Kidney (tissue), 14 donors: Measurements from ENCODE around the gene RASAL2. TPM values are rescaled to one million over a fixed set of nuclear protein-coding genes. Genes with fewer than 3 reads are reported as not detected.

ENCODE experiments used
- DNase-seq, 5 donors: peaks; one replicate each; pipeline ENCODE4 v3.0.0-alpha.2; 2013 to 2020
- FAIRE-seq: peaks from 2 replicates; lab custom pipeline; 2012; peaks lifted over from hg19 to GRCh38; lab: Jason Lieb, UNC
- H3K27ac ChIP-seq, 2 donors: one replicate each; pipeline ENCODE4 v1.7.0; 2013; ENCODE audit warnings: low read depth in 2 of 2, low read length in 2 of 2, inconsistent platforms in 1 of 2
- H3K27me3 ChIP-seq: one replicate; pipeline ENCODE4 v1.7.1; 2013; ENCODE audit warnings: low read length, inconsistent platforms; ENCODE audit not compliant: control insufficient read depth, insufficient read depth
- H3K36me3 ChIP-seq, 3 donors: one replicate each; pipeline versions ENCODE4 v1.7.0 to v1.7.1; 2013; ENCODE audit warnings: low read length in 3 of 3, control low read depth in 1 of 3, inconsistent platforms in 1 of 3; ENCODE audit not compliant: insufficient read depth in 3 of 3, control insufficient read depth in 2 of 3
- H3K4me1 ChIP-seq, 3 donors: one replicate each; pipeline versions ENCODE4 v1.7.0 to v1.7.1; 2013; ENCODE audit warnings: low read length in 3 of 3, inconsistent platforms in 1 of 3, low read depth in 1 of 3; ENCODE audit not compliant: control insufficient read depth in 2 of 3, insufficient read depth in 2 of 3
- H3K4me3 ChIP-seq, 3 donors: one replicate each; pipeline versions ENCODE4 v1.7.0 to v1.8.1; 2013; ENCODE audit warnings: low read length in 3 of 3, control low read depth in 1 of 3, inconsistent platforms in 1 of 3
- H3K9ac ChIP-seq, 3 donors: one replicate each; pipeline versions ENCODE4 v1.7.0 to v1.7.1; 2013; ENCODE audit warnings: low read length in 3 of 3, control low read depth in 1 of 3, inconsistent platforms in 1 of 3
- H3K9me3 ChIP-seq, 3 donors: one replicate each; pipeline versions ENCODE4 v1.7.0 to v1.7.1; 2013; ENCODE audit warnings: low read length in 3 of 3, control low read depth in 1 of 3, inconsistent platforms in 1 of 3; ENCODE audit not compliant: control insufficient read depth in 2 of 3, insufficient read depth in 1 of 3
- intact Hi-C: fragments of 100-400 bp; cut with DNase I; formaldehyde crosslinking; loops from one replicate; pipeline ENCODE4 v1.11.1; 2022
- polyA plus RNA-seq: library from polyadenylated mRNA; stranded (reverse); fragments of 350-450 nt; fragmentation: Illumina TruSeq; extraction: RNeasy Lipid Tissue Mini Kit (QIAGEN cat#74804); gene quantifications from one replicate; pipeline ENCODE4 v1.2.3, GENCODE V29; 2014; ENCODE audit warnings: low read depth, low replicate concordance; ENCODE audit not compliant: insufficient read depth
- total RNA-seq: library from RNA; stranded (reverse); fragmentation: NEBNext Ultra II Directional; extraction: Animal tissue kit (Norgen Biotek cat#: 25700); gene quantifications from one replicate; pipeline ENCODE4 v1.2.1, GENCODE V29; 2021
- TF ChIP-seq, protein P1 (sequence below): IDR thresholded peaks from 3 replicates; pipeline ENCODE4 v1.5.1; 2012; ENCODE audit warnings: mild to moderate bottlenecking, moderate library complexity, borderline replicate concordance; ENCODE audit not compliant: insufficient read depth; ENCODE audit errors: extremely low read depth
- donor health status: control.
- donor health status: control.
- donor health status: control.
- donor health status: control.
- donor health status: control.
- donor health status: DM: yes; HTN: yes; CAD: no.
- donor health status: Normal renal cell carcinoma (clear cell type).

Gene RASAL2
- total and polyA plus RNA-seq, 2 donors from 2014 or later: 2.2 to 26.5 TPM

DNA sequence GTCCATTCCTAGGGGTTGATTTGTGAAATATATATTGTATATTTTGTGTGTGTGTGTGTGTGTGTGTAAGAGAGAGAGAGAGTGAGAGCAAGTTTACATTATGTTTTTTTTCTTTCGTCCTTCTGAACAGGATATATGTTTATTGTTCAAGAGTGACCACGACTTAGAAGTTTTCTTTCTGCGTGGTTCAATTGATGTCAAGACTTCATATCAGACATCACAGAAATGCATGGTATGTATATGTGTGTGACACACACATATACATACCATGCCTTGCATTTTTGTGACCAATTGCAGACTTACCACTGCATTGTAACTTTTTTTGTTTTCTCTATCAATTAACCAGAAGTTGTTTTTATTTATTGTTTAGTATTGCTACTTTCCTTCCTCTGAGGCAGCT lies 2.5 kb downstream of the RASAL2 start:
- Histone ChIP-seq H3K9ac (no peak overlapping the region), H3K9me3 (no peaks in the 10 kb centered on the region), H3K4me3 (peak overlapping the region in 2 of 3 donors; percentile 93 to 97), H3K36me3 (no peaks in the 10 kb centered on the region), H3K27me3 (no peaks in the 10 kb centered on the region), H3K4me1 (peaks cover 0 to 15% (median 5%) of the 10 kb centered on the region in 3 donors), H3K27ac (no peak overlapping the region)
- FAIRE-seq (no peak), DNase-seq (no peak)
- intact Hi-C loops: no loop called here
- TF ChIP-seq, protein P1, sequence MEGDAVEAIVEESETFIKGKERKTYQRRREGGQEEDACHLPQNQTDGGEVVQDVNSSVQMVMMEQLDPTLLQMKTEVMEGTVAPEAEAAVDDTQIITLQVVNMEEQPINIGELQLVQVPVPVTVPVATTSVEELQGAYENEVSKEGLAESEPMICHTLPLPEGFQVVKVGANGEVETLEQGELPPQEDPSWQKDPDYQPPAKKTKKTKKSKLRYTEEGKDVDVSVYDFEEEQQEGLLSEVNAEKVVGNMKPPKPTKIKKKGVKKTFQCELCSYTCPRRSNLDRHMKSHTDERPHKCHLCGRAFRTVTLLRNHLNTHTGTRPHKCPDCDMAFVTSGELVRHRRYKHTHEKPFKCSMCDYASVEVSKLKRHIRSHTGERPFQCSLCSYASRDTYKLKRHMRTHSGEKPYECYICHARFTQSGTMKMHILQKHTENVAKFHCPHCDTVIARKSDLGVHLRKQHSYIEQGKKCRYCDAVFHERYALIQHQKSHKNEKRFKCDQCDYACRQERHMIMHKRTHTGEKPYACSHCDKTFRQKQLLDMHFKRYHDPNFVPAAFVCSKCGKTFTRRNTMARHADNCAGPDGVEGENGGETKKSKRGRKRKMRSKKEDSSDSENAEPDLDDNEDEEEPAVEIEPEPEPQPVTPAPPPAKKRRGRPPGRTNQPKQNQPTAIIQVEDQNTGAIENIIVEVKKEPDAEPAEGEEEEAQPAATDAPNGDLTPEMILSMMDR: no peak

DNA sequence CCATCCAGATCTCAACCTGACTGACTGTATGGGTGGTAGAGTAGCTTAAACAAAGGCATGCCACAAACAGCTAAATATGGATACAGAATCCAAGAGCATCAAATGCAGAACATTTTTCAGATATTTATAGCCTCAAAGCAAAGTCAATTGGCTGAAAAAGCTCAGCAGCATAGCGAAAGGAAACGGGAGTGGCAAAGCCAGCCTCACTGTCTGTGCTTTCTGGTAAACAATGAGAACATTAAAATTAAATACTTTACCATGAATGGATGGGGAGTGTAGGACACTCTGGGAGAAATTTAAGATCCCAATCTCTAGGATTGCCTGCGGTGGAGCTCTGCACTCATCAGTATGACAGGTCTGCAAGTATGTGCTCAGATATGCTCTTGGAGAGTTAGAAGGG lies 4.4 kb downstream of the RASAL2 start:
- peak overlapping the region in 1 of 2 donors; percentile 5 for H3K27ac ChIP-seq
- FAIRE-seq (no peak), DNase-seq (no peak)
- H3K27me3 ChIP-seq: no peaks in the 10 kb centered on the region
- intact Hi-C loops: no loop called here
- H3K4me1 ChIP-seq: peaks cover 0 to 15% (median 5%) of the 10 kb centered on the region in 3 donors
- peak overlapping the region in 1 of 3 donors; percentile 36 for H3K4me3 ChIP-seq
- TF ChIP-seq, protein P1: no peak
- no peaks in the 10 kb centered on the region for H3K36me3 ChIP-seq
- H3K9me3 ChIP-seq: no peaks in the 10 kb centered on the region
- peak overlapping the region in 1 of 3 donors; percentile 16 for H3K9ac ChIP-seq

DNA sequence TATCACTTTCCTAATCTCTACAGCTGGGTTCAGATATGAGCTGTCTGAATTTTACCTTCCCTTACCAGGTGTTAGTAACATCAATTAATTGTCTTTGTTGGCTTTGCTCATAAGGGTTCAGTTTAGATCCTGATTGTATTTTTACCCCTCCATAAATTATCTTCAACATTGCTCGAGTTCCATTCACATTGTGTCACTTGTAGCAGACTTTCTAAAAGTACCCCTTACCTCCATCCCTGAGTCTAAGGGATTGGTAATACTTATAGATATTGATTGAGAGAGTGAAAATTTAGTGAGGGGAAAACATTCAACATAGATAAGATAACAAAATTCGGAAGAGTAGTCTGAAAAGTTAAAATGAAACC lies 7.3 kb downstream of the RASAL2 start:
- Histone ChIP-seq H3K27me3 (no peaks in the 10 kb centered on the region), H3K4me1 (peaks cover 0 to 10% (median 0%) of the 10 kb centered on the region in 3 donors), H3K36me3 (no peaks in the 10 kb centered on the region), H3K9me3 (no peaks in the 10 kb centered on the region), H3K9ac (no peak overlapping the region), H3K27ac (peak overlapping the region in 1 of 2 donors; percentile 38), H3K4me3 (no peak overlapping the region)
- intact Hi-C loops: no loop called here
- DNase-seq: no peak
- TF ChIP-seq, protein P1: no peak
- no peak for FAIRE-seq

- Histone ChIP-seq H3K27me3 (no peaks in the 10 kb centered on the region), H3K9ac (no peak overlapping the region), H3K27ac (peak overlapping the region in 1 of 2 donors; percentile 38), H3K9me3 (no peaks in the 10 kb centered on the region), H3K4me3 (no peak overlapping the region), H3K4me1 (peaks cover 0 to 10% (median 0%) of the 10 kb centered on the region in 3 donors), H3K36me3 (no peaks in the 10 kb centered on the region)
- FAIRE-seq (no peak), DNase-seq (peak in 2 of 5 donors; percentile 28 to 60)
- TF ChIP-seq, protein P1: no peak
- intact Hi-C loops: no loop called here
These were observed 7.8 kb downstream of the RASAL2 start for GRCh38 chr1:178101654-178102053.
